HG03060 (cell line): ENCODE results near the gene KCTD2.
"Not testable (repeated sequence)": the region's sequence is repeated elsewhere in the genome, so short reads cannot be mapped to it uniquely, and the experiment has no call there.

Experiments used
- ATAC-seq: cut with Tn5 transposase; IDR thresholded peaks from one replicate; pipeline ENCODE4 v1.9.1; 2021; ENCODE audit warnings: low read depth, moderate number of reproducible peaks; ENCODE audit not compliant: unreplicated experiment

KCTD2 gene

GRCh38 chr17:75048249-75048878 lies 1.3 kb downstream of the KCTD2 start:
- ATAC-seq = no peak

GRCh38 chr17:75049057-75049456 lies 2.0 kb downstream of the KCTD2 start:
- ATAC-seq = no peak

- ATAC-seq = no peak
These were observed 2.7 kb downstream of the KCTD2 start for GRCh38 chr17:75049706-75050105.

DNA sequence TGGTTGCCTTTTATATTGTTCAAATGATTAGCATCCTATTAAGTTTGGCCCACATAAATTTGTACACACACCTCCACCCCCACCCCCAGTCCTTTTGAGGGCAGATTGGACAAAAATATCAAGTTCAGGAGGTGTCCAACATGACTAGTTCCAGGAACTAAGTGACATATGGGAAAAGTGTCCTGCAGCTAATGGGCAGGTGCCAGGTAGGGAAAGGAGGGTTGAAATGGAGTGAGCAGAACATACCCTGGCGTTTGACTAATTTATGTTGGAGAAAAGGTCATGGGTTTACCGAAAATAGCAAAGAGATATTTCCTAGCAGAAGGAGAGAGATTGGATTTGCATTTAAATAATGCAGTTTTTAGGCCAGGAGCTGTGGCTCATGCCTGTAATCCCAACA lies 4.9 kb downstream of the KCTD2 start:
- no peak for ATAC-seq

DNA sequence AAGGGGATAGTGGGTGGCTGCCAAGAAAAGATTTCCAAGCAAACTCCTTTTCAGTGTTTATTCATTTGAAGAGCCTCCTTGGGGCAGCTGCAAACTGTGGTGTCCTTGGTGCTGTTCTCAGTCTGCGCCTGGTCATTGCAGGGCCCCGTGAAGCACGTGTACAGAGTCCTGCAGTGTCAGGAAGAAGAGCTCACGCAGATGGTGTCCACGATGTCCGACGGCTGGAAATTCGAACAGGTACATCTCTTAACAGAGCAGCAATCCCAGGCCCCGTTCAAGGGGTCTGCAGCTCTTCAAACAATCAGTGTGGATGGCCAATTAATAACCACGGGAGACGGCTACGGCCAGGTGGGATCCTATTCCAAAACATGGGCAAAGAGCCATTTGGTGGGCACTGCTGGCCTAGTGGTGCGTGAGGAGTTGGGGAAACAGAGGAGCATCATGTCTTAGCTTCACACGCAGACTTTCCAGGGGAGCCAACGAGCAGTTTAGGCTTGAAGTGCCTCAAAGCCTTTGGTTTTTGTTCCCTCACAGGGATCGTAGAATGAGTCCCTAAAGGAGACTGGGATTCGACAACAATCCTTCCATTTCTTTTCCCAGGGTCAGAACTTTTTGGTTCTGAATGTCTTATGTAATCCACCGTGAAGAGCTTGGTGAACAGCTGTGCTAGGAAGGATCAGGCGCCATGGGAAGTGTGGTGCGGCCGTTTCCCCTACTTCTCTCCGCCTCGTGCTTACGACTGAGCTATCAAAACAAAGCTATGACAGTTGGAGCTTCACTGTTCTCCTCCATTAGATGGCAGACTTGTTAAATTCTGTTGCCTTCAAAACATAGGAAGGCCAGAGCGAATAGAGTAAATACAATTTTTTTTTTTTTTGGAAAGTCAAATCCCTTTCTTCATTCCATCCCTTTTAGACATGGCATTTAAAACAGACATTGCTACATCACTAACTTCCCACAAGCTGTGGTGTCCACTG lies 12.6 kb downstream of the KCTD2 start:
- ATAC-seq = no peak

GRCh38 chr17:75060434-75061054 lies 13.5 kb downstream of the KCTD2 start:
- no peak for ATAC-seq

- no peak for ATAC-seq
These were observed 14.0 kb downstream of the KCTD2 start for GRCh38 chr17:75061055-75061438.

- no peak for ATAC-seq
These were observed 14.6 kb downstream of the KCTD2 start for GRCh38 chr17:75061618-75062017.

- ATAC-seq = no peak
These were observed 16.2 kb downstream of the KCTD2 start for GRCh38 chr17:75063201-75063600.

DNA sequence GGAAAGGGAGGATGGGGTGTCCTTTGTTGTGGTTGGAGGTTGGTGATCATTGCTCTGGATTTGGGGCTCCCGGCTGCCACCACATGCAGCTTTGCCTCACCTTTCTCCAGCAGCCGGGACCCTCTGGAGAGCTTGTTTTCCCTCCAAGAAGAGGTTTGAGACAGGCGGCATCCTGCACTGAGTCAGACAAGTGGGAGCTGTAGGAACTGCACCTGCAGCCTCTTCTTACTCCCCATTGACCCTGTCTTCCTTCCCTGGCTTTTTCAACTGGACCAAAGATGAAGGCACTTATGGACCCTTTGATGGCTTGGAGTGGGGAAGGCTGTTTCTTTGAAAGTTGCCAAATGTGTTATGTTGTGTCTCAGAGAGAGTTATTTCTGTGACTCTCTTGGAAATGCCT lies 16.6 kb downstream of the KCTD2 start:
- ATAC-seq = no peak

GRCh38 chr17:75064040-75064439 lies 17.0 kb downstream of the KCTD2 start:
- no peak for ATAC-seq

- no peak for ATAC-seq
These were observed 17.4 kb downstream of the KCTD2 start for GRCh38 chr17:75064460-75064859.

GRCh38 chr17:75064867-75065561 lies 18.0 kb downstream of the KCTD2 start:
- no peak for ATAC-seq

- no peak for ATAC-seq
These were observed 18.6 kb downstream of the KCTD2 start for GRCh38 chr17:75065562-75066151.

GRCh38 chr17:75067856-75068255 lies 20.8 kb downstream of the KCTD2 start:
- no peak for ATAC-seq

- no peak for ATAC-seq
These were observed 21.7 kb downstream of the KCTD2 start for GRCh38 chr17:75068750-75069149.

DNA sequence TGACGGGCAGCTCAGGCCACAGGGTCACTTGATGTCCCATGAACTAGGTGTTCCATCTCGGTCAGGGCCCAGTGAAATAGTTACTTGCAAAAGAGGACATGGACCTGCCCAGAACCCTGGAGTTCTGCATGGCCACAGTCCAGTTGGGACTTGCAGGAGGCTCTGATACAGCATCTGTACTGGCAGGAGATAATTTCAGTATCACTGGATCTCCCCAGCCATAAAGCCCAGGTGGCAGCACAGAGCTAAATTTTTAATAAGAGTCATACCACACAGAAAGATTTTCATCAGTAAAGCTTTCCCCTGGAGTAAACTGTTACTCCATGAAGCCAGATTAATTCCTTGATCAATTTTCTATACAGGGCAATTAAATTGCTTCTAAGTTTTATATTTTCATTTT lies 22.8 kb downstream of the KCTD2 start:
- no peak for ATAC-seq

DNA sequence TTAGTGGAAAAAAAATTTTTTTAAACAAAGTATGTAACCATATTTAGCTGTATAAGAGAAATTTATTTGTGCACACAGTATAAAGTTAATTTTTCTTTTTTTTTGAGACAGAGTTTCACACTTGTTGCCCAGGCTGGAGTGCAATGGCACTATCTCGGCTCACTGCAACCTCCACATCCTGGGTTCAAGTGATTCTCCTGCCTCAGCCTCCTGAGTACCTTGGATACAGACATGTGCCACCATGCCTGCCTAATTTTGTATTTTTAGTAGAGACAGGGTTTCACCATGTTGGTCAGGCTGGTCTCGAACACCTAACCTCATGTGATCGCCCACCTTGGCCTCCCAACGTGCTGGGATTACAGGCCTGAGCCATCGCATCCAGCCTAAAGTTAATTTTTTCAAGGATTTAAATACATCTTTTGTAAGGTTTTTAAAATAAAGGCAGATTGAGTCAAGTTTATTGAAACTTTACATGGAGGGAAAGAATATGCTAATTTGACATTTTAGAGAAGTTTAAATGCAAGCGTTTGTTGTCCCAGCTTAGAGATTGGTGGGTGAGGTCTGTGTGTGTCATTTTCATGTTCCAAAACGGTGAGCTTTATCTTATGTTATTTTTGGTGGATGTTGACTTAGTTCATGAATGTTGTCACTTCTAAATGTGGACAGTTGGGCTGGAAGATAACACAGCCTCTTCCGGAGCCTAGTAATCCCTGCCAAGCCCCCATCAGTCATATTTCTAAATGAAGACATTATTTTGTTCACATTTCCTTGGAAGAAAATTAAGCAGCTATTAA lies 24.6 kb downstream of the KCTD2 start:
- ATAC-seq = not testable (repeated sequence)

DNA sequence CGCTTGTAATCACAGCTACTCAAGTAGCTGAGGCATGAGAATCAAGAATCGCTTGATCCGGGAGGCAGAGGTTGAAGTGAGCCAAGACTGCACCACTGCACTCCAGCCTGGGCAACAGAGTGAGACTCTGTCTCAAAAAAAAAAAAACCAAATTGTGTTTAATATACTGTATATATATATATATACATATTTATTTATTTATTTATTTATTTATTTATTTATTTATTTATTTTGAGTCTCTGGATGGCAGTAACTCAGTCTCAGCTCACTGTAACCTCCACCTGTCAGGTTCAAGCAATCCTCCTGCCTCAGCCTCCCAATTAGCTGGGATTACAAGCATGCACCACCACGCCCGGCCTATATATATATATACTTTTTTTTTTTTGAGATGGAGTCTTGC lies 25.9 kb downstream of the KCTD2 start:
- ATAC-seq = not testable (repeated sequence)

GRCh38 chr17:75073618-75074047 lies 26.6 kb downstream of the KCTD2 start:
- ATAC-seq = no peak
